Epithelial cell of esophagus (primary cell): Measurements from ENCODE around the gene FATE1.

Source experiments
- DNase-seq: peaks from one replicate; pipeline ENCODE4 v3.0.0; 2010; ENCODE audit warnings: low read depth
- H3K4me3 ChIP-seq: 2 replicates; pipeline ENCODE4 v1.5.1; 2011; ENCODE audit warnings: mild to moderate bottlenecking, low read length, control low read depth
- CTCF ChIP-seq: IDR thresholded peaks from 2 replicates; pipeline ENCODE4 v1.5.1; 2011; ENCODE audit warnings: low read depth, mild to moderate bottlenecking, low read length, control low read depth, inconsistent platforms; ENCODE audit not compliant: insufficient read depth; ENCODE audit errors: missing control alignments

Gene FATE1

DNA sequence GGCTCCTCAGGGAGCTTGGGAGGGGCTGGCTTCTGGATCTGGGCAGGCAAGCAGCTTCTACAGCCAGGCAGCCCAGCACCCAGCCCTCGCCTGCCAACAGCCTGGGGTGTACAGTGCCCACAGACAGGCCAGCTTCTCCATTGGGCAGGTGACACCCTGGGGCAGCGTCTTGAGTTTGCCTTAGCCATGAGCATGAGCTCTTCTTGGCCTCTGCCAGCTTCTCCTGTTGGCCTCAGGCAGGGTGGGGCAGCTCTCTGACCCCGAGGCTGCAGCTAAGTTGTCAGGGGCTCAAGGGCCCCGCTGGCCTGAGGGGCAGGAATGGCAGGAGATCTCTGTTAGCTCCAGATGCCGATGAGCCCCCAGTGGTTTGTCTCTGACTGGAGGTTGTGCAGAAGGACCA lies 10.9 kb downstream of the FATE1 start:
- no peak overlapping the region for H3K4me3 ChIP-seq
- no peak for TF ChIP-seq CTCF
- DNase-seq, result no peak

DNA sequence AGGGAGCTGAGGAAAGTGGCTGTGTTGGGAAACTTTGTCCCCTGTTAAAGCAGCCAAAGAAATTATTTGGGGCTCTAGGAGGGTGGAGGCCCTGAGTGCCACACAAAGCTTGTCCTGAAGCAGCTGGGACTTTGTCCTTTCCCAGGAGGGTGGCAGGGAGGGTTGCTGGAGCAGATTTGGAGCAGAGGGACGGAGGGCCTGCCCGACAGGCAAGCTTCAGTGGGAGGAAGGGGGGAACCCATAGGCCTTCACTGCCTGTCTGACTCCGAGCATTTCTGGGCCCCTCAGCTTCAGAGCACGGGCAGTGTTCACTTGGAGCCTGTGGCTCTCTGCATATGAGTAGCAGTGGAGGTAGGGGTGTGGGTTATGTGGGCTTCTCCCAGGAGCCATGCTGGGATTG lies 11.5 kb downstream of the FATE1 start:
- H3K4me3 ChIP-seq, result no peak overlapping the region
- TF ChIP-seq CTCF, result no peak
- no peak for DNase-seq

DNA sequence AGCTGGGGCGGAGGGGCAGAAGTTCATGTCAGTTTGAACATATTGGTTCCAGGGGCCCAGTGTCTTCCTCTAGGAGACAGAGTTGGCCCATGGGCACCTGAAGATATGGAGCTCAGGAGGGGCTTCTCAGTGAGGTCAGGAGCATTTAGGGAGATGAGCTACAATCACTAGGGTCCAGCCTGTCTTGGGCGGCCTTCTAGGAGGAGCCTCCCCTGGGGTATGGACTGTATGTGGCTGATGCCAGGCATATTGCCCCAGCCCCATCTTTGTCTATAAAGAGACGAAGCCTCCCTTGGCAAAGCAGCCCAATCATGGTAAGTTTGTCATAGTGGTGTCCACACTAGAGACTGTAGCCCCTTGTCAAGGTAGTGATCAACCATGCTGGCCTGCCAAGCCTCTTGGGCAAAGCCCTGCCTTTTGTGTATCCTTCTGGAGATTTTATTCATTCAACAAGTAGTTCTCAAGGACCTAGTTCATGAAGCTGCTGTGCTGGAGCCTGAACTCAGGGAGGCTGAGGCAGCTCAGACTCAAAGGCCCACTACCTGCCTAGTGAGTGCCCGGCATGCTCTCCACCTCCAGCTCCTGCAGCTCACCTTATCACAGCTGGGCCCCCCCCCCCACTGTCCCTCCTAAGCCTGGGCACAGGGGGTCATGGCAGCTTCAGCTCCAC lies 13.4 kb downstream of the FATE1 start:
- H3K4me3 ChIP-seq, result no peak overlapping the region
- TF ChIP-seq CTCF, result no peak
- DNase-seq, result no peak

DNA sequence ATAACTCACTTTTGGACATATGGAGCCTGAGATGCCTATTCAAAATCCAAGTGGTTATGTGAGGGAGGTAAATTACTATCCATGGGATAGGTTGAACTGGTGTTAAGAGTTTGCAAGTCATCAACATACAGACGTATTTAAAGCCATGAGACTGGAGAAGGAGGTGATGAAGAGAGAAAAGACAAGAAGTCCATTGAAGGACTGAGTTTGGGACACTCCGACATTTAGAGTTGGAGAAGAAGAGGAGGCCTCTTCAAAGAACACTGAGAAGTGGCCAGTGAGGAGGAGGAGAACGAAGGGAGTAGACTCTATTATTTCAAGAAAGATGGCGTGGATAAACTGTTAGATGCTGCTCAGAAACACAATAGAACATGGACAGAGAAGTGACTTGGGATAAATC lies 18.6 kb downstream of the FATE1 start, which contains the start of gene CNGA2:
TSS of gene CNGA2 (plus strand) at position 301 of the 400 bp plus-strand sequence. CDS start 3,738 bp downstream, outside the sequence.
- TF ChIP-seq CTCF, result no peak
- H3K4me3 ChIP-seq, result no peak within 1 kb of the TSS
- DNase-seq, result no peak

GRCh38 chrX:151735219-151735618 lies 19.4 kb downstream of the FATE1 start:
- DNase-seq, result no peak
- no peak for TF ChIP-seq CTCF

GRCh38 chrX:151736685-151737084 lies 20.9 kb downstream of the FATE1 start:
- no peak for TF ChIP-seq CTCF
- no peak for DNase-seq
- no peak overlapping the region for H3K4me3 ChIP-seq

More at GRCh38 chrX:151735219-151735618, 19.4 kb downstream of the FATE1 start:
- no peak overlapping the region for H3K4me3 ChIP-seq

GRCh38 chrX:151737494-151737893 lies 21.7 kb downstream of the FATE1 start:
- H3K4me3 ChIP-seq, result no peak overlapping the region
- no peak for DNase-seq
- TF ChIP-seq CTCF, result no peak
